ENCODE results near the gene TDRD1.

TDRD1 gene

GRCh38 chr10:114259824-114260223 is 80.7 kb downstream of the TDRD1 start:
- no peak for DNase-seq (ENCODE audit: extremely low read depth in 1 of 2, low read depth in 1 of 2)

GRCh38 chr10:114260366-114260765 is 81.2 kb downstream of the TDRD1 start:
- DNase-seq (ENCODE audit: extremely low read depth in 1 of 2, low read depth in 1 of 2) = no peak

- no peak for DNase-seq (ENCODE audit: extremely low read depth in 1 of 2, low read depth in 1 of 2)
Measured at GRCh38 chr10:114261076-114261475, 81.9 kb downstream of the TDRD1 start.

- DNase-seq (ENCODE audit: extremely low read depth in 1 of 2, low read depth in 1 of 2) = no peak
Measured at GRCh38 chr10:114262496-114262895, 83.3 kb downstream of the TDRD1 start.

GRCh38 chr10:114265392-114266053 is 86.4 kb downstream of the TDRD1 start:
- no peak for DNase-seq (ENCODE audit: extremely low read depth in 1 of 2, low read depth in 1 of 2)

GRCh38 chr10:114266521-114266920 is 87.4 kb downstream of the TDRD1 start:
- DNase-seq (ENCODE audit: extremely low read depth in 1 of 2, low read depth in 1 of 2) = no peak

GRCh38 chr10:114271075-114271778 is 92.1 kb downstream of the TDRD1 start:
- DNase-seq (ENCODE audit: extremely low read depth in 1 of 2, low read depth in 1 of 2) = no peak

GRCh38 chr10:114271779-114272167 is 92.6 kb downstream of the TDRD1 start:
- DNase-seq (ENCODE audit: extremely low read depth in 1 of 2, low read depth in 1 of 2) = no peak

- no peak for DNase-seq (ENCODE audit: extremely low read depth in 1 of 2, low read depth in 1 of 2)
Measured at GRCh38 chr10:114272696-114273095, 93.5 kb downstream of the TDRD1 start.

- DNase-seq (ENCODE audit: extremely low read depth in 1 of 2, low read depth in 1 of 2) = no peak
Measured at GRCh38 chr10:114273910-114274309, 94.8 kb downstream of the TDRD1 start.

GRCh38 chr10:114274616-114275453 is 95.7 kb downstream of the TDRD1 start:
- DNase-seq (ENCODE audit: extremely low read depth in 1 of 2, low read depth in 1 of 2) = no peak

- DNase-seq (ENCODE audit: extremely low read depth in 1 of 2, low read depth in 1 of 2) = no peak
Measured at GRCh38 chr10:114276066-114276465, 96.9 kb downstream of the TDRD1 start.

GRCh38 chr10:114276671-114277070 is 97.5 kb downstream of the TDRD1 start:
- DNase-seq (ENCODE audit: extremely low read depth in 1 of 2, low read depth in 1 of 2) = no peak

GRCh38 chr10:114278140-114278883 is 99.2 kb downstream of the TDRD1 start:
- DNase-seq (ENCODE audit: extremely low read depth in 1 of 2, low read depth in 1 of 2) = no peak

GRCh38 chr10:114278884-114279191 is 99.7 kb downstream of the TDRD1 start:
- no peak for DNase-seq (ENCODE audit: extremely low read depth in 1 of 2, low read depth in 1 of 2)

GRCh38 chr10:114279289-114279688 is 100.1 kb downstream of the TDRD1 start:
- DNase-seq (ENCODE audit: extremely low read depth in 1 of 2, low read depth in 1 of 2) = no peak

- DNase-seq (ENCODE audit: extremely low read depth in 1 of 2, low read depth in 1 of 2) = no peak
Measured at GRCh38 chr10:114279901-114280644, 100.9 kb downstream of the TDRD1 start.

- DNase-seq (ENCODE audit: extremely low read depth in 1 of 2, low read depth in 1 of 2) = no peak
Measured at GRCh38 chr10:114281006-114281405, 101.9 kb downstream of the TDRD1 start.

GRCh38 chr10:114281461-114281860 is 102.3 kb downstream of the TDRD1 start:
- no peak for DNase-seq (ENCODE audit: extremely low read depth in 1 of 2, low read depth in 1 of 2)
